CD4-positive, alpha-beta T cell treated with Interleukin-21 for 1 hour (primary cell): Measurements from ENCODE around the gene SCAMP4.

Source experiments
- DNase-seq: peaks from one replicate; pipeline ENCODE4 v3.0.0-alpha.2; 2020

The SCAMP4 gene, protein sequence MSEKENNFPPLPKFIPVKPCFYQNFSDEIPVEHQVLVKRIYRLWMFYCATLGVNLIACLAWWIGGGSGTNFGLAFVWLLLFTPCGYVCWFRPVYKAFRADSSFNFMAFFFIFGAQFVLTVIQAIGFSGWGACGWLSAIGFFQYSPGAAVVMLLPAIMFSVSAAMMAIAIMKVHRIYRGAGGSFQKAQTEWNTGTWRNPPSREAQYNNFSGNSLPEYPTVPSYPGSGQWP

DNA sequence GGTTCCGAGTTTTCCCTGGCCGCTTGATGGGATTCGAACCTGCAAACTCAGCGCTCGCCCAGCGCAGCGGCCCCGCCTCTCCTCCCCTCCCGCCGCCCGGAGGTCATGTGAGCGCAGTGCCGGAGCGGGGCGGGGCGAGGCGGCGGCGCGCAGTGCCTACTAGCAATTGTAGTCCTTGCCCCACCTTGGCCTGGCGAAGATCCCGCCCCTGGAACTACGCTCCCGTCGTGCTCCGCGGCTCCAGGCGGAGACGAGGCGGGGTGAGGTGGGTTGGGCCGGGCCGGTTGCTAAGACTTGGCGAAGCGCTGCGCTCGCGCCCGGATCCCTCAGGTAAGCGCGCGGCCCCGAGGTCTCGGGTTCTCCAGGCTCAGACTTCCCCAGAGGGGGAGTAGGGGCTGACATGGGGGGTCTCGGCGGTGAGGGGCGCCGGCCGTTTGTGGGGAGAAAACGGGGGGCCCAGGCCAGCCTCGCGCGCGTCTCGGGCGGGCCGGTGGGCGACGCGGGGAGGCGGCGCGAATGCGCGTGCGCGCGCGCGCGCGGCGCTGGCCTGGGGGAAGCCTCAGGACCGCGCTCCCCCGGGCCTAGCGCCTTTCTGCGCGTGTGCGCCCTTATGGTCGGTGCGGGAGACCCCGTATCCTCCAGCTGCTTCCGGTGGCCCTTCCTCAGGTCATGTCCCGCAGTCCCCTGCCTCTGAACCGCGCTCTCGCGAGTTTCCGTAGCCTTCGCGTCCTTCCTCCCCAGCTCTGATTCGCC, at the start of gene SCAMP4, which contains the start of gene ADAT3:
SCAMP4 (plus strand) TSS at position 290 of the 753 bp plus-strand sequence. CDS start 9,621 bp downstream, outside the sequence.
ADAT3 (plus strand) TSS at position 290 of the 753 bp plus-strand sequence. CDS start 6,649 bp downstream, outside the sequence.
- DNase-seq, result peak; percentile 99

DNA sequence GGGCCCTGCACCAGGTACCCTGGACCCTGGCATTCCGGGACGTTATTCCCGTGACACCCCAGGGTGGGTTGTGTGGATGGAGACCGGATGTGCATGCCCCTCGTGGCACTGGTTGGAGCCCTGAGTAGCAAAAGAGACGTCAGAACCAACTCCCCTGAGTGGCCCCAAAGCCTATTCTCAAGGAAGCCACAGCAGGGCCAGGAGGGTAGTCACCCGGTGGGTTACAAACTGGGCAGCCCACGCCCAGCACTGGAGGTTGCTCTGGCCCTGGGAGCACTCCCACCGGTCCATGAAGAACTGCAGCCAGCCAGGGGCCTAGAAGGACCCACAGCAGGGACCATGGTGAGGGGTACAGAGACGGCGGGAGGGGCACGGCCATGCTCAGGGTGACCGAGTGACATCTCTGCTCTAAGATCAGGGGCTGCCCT, 49.4 kb upstream of the SCAMP4 start:
- peak; percentile 38 for DNase-seq

DNA sequence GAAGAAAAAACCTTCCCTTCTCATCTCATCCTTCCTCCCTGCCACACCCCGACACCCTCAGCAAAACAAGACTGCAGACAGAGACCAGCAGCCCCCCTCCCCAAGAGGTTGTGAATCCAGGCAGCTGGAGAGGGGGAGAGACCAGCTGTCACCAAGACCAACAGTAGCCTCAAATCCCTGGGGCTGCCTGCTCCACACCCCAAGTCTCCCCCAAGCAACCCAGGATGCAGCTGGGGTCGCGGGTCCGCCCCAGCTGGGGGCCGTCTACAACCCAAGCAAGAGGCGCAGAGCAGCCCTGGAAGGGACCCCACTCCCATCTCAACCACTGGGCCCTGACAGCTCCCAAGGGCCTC, 48.9 kb upstream of the SCAMP4 start:
- no peak for DNase-seq

DNA sequence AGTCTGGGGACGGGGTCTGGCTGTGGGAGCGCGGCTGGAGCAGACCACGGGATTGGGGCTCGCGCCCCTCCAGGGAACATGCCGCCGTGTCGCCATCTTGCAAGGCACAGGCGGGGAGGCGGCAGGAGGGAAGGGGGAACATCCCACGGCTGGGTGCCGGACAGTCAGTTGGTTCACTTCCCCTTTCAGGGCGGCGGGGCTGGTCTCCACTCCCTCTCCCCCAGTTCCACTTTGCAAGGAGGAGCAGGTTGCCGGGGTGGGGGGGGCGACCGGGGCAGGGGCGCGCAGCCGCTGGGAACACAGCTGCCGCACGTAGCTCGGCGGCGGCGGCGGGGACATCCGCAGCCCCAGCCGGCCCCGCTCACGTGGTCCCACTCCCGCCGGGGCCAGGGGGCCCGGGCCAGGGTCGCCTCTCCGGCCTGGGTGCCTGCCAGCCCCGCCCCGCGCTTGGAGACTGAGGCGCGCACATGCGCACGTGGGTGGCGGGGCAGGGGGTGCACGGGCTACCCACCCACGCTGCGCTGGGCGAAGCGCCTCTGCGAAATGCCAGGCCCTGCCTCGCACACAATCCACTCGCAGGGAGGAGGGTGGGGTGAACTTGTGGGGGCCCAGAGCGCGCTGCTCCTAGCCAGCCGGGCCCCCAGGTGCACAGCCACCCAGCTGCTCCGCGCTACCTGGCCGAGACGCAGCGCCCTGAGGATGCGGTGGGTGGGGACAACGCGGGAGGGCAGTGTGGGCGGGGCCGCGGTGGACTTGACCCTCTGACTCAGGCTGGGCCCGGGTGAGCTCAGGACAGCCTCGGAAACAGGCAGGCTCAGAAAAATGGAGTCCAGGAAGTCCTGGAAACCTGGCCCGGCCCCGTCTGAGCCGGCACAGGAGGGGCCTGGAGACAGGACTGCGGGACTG, 48.2 kb upstream of the SCAMP4 start:
- DNase-seq, result peak; percentile 46

DNA sequence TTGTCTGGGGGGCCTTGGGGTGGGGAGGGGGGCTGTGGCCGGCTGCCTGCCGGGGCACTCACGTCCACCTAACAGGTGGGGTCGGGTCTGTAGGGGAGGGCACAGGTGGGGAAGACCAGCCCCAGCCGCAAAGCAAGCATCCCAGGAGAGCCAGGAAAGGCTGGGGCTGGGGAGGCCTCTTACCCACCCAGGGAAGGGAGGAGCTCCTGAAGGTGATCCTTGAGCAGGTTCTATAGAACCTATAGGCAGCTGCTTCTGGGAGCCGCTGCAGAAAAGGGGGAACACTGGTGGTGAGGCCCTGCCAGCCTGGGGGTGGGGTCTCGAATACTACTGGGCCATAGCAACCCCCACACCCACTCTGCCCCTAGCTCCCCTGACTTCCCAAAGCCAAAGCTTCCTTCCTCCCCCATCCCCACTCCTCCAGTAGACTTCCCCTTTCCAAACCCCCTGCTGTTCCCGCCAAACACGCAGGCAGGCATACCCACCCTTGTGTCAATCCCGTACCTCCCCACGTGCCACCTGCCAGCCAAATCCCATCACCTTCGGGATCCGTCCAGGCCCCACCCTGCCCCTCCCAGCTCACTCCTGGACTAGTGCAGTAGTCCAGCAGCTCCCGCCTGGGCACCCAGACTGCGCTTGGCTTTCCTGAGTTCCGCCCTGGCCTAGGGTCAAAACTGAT, 47.4 kb upstream of the SCAMP4 start:
- no peak for DNase-seq

DNA sequence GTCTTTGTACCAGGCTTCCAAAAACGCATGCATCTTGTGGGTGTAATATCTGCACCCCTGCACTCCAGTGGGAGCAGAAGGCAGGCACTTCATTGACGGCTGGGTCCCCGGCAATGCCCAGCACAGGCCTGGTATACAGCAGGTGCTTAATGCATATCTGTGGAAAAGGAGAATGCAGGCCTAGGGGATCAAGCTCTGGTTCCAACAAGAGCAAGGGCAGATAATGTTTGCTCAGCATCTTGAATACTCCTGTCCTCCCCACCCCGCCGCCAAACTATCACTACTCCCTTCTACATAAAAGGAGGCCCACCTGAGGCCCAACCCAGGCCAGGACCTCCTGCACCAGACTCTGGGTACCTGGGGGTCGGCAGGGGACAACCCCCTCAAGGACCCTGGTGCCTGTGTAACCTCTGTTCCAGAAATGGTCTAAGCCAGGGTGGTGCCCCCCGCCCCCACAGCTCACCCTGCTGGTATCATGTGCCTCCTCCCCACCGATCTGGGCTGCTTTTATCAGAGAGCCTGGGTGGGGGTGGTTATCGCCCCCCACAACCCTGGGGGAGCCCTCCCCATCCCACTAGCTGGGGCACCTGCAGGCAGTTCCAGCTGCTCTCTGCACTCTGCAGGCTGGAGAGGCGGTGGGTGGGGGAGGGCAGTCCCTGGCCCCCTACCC, 46.7 kb upstream of the SCAMP4 start:
- no peak for DNase-seq

DNA sequence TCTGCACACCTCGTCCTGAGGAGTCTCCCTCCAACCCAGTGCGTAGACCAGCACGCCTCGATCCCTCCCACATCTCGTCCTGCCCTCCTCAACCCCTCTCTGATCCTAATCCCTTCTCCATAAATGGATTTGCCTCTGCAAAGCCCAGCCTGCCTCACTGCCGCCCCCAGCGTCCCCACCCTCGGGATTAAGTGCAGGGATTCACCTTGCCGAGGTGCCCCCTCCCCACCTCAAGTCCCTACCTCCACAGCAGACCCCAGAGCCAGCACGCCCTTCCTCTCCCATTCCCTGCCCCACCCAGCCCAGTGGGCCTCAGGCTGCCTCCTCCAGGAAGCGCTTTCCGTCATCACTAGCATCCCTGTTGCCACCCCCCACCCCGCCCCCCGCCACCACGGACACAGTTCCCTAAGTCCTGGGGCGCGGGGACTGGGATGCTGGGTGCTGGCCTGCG, 45.8 kb upstream of the SCAMP4 start:
- no peak for DNase-seq

DNA sequence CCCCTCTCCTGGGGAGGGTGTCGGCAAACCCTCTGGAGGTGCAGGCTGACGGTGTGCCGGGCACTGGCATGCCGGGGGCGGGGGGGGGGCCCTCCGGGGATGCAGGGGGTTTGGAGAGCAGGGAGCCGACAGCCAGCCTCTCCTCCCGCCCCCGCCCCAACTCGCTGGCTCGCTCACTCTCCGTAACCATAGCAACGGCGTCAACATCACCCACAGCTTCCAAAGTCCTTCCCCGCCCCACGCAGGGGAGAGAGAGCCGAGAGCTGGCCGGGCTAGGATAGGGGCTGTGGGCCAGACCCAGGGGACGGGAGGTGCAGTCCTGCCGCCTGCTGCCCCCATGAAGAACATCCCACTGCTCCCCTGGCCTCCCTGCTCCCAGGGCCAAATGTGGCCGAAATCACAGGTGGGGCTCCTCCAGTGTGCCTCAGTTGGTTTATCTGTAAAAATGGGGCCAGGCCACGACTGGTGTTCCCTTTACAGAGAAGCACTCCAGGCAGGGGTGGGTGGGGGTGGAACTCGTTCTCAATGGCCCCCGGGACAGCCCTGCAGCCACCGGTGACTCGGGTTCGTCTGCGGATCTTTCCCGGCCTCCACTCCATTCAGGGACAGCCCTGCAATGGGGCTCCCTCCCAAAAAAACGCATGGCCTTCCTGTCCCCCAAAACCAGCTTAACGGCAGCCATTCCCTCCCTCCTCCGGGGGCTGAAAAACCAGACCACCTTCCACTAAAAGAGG, 45.0 kb upstream of the SCAMP4 start:
- DNase-seq, result peak; percentile 77

DNA sequence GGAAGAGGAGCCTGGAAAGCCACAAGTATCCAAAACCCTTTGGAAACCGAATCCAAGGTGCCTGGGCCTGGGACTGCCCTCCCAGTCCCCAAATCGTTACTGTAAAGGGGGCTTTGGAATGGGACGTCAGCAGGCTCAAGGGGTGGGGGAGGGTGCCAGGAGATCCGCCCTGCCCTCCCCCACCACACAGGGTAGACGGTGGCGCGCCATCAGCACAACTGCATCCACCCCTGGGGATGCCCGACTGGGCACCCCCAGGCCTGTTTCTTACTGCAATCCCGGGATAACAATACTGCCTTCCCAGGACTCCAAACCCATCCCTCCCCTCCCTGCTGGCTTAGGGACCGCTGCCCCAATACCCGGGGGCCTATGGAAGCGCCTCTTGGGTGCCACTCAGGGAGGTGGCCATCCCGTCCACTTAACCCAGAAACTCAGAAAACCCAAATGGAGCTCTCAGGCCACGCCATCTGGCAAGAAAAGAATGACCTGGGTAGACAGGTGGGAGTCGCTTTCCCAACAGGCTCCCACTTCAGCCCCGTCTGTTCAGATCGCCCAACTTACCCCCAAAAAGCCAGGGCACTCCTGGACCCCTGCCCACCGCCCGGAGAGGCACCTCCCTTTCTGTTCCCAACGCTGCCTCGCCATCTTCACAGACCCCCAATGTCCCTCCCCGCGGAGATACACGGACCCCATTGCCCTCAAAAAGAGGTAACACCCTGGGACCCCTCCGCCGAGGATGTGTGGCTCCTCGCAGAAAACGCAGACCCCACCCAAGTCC, 44.2 kb upstream of the SCAMP4 start:
- no peak for DNase-seq

DNA sequence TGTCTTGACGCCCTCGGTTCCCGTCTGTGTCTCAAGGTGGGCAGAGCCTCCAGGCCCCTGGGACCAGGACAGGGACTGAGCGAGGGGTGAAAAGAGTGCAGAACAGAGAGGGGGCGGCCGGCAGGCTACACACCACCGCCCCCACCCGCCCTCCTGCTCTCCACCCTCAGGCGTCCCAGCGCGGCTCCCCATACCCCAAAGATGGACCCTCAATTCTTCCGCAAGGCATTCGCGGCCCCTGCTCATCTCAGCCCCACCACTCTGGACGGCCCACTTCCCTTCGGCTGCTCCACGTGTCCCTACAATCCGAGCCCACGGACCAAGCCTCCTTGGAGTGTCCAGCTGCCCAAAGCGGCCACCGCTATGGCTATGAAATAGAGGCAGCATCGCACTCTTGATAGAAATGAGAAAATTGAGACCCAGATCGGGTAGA, 43.6 kb upstream of the SCAMP4 start:
- no peak for DNase-seq

DNA sequence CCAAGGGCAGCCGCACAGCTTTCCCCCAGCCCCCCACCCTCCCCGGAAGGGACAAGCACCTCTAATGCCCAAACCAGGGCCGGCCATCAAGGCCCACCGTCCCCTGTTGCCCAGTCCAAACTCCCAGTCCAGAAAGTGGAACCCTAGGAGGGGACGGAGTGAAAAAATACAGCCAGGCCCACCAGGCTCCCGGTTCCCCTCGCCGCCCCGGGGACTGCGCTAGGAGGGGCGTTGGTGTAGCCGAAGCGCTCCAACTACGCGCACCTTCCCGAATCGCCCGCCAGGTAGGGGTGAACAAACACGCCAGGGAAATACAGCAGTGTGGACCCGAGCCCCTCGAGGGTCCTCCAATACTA, 43.2 kb upstream of the SCAMP4 start:
- DNase-seq, result no peak

DNA sequence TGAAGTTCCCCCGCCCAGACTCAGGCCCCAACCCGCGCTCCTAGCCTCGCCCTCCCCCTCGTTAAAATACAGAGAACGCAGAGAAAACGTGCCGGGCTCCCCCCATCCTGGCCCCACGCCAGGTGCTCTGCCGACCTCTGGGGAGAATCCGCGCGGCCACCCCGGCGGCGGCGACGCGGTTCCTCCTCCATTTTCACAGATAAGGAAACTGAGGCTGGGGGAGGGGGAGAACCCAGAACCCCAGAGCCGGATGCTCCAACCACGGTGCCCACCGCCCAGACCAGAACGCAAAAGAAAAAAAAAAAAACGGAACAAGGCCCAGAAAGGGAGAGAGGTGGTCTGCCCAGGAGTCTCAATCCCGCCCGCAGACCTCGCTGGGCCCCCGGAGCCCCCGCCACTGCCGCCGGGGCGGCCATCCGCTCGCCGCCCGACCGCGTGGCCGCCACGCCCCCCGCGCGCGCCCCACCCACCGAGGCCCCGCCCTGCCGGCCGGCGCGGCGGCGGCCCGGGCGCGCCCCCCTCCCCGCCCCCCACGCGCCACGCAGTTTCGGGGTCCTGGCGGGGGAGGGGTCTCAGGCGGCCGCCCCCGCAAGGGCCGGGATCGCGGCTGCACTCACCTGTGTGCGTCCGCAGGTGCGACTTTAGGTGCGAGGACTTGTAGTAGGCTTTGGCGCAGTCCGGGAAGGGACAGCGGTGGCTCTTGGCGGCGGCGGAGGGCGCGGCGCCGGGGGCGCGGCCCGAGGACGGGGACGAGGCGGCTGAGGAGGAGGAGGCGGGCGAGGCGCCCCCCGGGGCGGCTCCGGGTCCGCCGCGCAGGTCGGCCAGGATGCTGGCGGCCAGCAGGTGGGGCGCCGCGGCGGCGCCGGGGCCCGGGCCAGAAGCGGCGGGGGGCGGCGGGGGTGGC, 42.5 kb upstream of the SCAMP4 start:
- peak; percentile 71 for DNase-seq

DNA sequence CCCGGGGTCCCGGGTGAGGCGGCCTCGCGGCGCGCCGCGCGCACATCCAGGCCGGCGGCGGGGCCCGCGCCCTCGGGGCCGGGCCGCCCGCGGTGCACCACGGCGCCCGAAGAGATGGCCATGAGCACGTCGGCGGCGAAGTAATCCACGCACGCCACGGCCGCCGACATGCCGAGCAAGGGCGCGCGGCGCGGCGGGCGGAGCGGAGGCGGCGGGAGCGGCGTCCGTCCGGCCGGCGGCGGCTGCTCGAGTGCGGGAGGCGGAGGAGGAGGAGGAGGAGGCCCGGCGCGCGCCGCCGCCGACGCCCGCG, 41.9 kb upstream of the SCAMP4 start, which contains the start of gene KLF16:
KLF16 (minus strand) TSS at position 252 of the 310 bp plus-strand sequence; CDS start at position 170, 82 bp downstream.
- DNase-seq, result no peak

DNA sequence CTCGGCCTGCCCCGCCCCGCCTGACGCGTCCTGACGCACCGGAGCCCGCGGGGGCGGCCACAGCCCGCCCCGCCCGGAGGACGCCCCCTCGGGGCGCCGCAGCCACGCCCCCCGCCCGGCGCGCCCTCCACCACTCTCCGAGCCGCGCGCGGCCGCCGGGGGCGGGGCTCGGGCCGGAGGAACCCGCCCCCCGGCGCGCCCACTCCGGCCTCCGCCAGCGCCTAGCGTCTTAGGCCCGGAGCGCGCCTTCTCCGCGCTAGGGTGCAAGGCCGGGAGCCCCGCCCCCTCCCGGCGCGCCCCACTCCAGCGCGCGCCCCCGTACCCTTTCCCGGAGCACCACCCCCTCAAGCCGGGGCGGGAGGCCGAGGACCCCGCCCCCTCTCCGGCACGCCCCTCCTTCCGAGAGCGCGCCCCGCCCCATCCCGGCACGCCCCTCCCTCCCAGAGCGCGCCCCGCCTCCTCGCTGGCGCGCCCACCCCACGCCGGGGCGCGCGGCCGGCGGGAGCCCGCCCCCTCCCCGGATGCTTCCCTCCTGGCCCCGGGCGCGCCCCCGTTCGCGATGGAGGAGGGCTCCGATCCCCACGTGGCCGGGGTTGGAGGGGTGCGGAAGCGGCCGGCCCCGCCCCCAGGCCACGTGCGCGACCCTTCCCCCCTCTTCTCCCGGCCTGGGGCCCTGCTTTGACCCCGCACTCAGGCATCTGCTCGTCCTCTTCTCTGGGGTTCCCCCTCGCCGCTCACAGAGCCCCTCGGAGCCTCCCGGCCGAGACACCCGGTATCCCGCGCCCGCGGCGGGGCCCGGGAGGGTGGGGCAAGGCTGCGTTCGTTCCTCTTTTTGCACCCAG, 41.3 kb upstream of the SCAMP4 start:
- DNase-seq, result peak; percentile 93

DNA sequence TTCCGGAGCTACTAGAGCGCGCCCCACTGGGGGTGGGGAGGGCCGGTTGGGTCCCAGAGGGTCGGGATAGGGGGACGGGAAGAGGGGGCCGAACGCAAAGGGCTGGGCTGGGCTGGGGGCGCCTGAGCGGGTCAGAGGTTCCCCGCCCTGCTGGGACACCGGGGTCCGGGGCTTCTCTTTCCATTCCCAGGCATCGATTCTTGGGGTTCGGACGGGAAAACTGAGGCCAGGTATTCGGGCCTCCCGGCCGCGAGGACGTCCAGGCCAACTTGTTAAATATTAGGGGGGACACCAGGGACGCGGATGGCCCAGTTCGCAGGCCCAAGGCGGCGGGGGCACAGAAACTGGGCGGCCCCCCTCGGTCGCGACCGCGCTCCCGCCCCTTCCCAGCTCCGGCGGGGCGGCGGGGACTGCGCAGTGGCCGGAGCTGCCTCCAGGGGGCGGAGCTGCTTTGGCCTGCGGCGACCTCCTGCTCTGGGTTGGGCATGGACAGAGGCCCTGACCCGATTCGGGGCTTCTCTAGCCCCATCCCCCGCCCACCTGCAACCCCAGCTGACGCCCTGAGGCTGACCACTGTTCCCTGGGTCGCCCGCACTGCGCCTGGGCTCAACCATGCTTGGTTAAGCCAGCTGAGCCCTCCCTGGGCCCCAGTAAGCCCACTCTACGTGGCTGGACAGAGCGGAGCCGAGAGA, 40.6 kb upstream of the SCAMP4 start:
- peak; percentile 70 for DNase-seq

DNA sequence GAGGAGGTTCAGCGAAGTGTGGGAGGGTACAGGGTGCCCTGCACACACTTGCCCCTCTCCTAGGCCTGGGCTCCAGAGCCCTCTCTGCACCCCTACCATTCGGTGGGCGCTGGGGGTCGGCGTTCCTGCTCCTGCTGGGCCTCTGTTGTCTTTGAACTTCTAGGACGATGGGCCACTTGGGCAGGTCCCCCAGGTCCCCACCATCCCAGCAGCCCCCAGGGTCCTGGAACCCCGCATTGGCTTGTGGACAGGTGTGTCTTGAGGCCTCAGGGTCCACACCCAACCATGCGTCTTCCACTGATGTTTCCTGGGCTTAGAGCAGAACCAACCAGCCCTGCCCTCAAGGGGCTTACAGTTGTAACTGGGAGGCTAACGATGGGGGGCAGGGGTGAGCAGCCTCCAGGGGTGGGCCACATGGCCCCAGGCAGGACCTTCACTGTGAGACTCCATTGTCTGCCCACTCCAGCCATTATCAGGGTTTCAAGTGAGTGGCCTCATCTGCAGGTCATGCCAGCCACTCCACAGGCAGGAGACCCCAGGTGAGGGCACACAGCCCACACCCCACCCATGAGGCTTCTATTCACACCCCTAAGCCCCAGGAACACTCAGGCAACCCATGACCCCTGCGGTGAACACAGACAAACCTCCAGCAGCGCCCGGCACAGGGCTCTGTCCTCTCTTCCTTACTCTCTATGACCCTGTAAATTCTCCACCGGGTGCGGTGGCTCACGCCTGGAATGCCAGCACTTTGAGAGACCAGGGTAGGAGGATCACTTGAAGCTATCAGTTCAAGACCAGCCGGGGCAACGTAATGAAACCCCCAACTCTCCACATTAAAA, 39.8 kb upstream of the SCAMP4 start:
- DNase-seq, result no peak
